A673 (cell line): ENCODE measurements around the gene CD72.
"Not testable (repeated sequence)": the region's sequence is repeated elsewhere in the genome, so short reads cannot be mapped to it uniquely, and the experiment has no call there.

Experiments
- EZH2 ChIP-seq: fragments of 200-600 bp; sonication (generic); IDR thresholded peaks from 2 replicates; pipeline ENCODE4 v1.6.1; 2017; ENCODE audit warnings: borderline replicate concordance, low read depth, mild to moderate bottlenecking, mixed read lengths, antibody characterized with exemption, low read length; ENCODE audit not compliant: poor library complexity, severe bottlenecking
- TF ChIP-seq, protein P1 (sequence below): fragments of 300-800, 200-600 bp; sonication (generic); conservative IDR thresholded peaks from 2 replicates; pipeline ENCODE4 v1.5.1; 2017; ENCODE audit warnings: low read depth, mild to moderate bottlenecking, antibody characterized with exemption, low read length, moderate library complexity, mixed read lengths

DNA sequence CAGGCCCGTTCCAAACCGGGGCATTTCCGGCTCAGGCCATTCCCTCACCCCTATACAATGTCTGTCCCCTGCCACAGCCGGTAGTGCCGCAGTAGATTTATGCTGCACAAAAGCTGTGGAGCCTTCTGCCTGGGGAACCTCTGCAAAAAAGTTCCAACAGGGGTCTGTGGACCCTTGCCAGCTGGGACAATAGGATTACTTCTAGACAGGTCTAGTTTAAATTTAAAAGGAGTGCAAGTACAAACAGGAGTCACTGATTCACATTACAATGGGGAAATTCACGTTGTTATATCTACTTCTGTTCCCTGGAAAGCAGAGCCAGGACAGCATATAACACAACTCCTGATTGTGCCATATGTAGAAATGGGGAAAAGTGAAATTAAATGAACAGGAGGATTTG, 34.7 kb downstream of the CD72 start:
- TF ChIP-seq EZH2, result not testable (repeated sequence)
- TF ChIP-seq, protein P1, sequence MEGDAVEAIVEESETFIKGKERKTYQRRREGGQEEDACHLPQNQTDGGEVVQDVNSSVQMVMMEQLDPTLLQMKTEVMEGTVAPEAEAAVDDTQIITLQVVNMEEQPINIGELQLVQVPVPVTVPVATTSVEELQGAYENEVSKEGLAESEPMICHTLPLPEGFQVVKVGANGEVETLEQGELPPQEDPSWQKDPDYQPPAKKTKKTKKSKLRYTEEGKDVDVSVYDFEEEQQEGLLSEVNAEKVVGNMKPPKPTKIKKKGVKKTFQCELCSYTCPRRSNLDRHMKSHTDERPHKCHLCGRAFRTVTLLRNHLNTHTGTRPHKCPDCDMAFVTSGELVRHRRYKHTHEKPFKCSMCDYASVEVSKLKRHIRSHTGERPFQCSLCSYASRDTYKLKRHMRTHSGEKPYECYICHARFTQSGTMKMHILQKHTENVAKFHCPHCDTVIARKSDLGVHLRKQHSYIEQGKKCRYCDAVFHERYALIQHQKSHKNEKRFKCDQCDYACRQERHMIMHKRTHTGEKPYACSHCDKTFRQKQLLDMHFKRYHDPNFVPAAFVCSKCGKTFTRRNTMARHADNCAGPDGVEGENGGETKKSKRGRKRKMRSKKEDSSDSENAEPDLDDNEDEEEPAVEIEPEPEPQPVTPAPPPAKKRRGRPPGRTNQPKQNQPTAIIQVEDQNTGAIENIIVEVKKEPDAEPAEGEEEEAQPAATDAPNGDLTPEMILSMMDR, result not testable (repeated sequence)
